H9 (cell line): ENCODE results near the gene NPFF. TPM values are rescaled to one million over a fixed set of nuclear protein-coding genes. Genes with fewer than 3 reads are reported as not detected.

Experiments used
- DNase-seq: peaks from one replicate; pipeline ENCODE4 v3.0.0-alpha.2; 2017
- H2AFZ ChIP-seq: one replicate; pipeline ENCODE4 v1.6.1; 2013; ENCODE audit warnings: mild to moderate bottlenecking, low read length, control low read depth, moderate library complexity
- H2AK5ac ChIP-seq: 2 replicates; pipeline ENCODE4 v1.6.1; 2013; ENCODE audit warnings: low read length, control low read depth, mixed read lengths; ENCODE audit not compliant: insufficient read length
- H2BK120ac ChIP-seq: one replicate; pipeline ENCODE4 v1.6.1; 2013; ENCODE audit warnings: low read depth, mild to moderate bottlenecking, low read length, control low read depth, inconsistent platforms; ENCODE audit not compliant: poor library complexity, severe bottlenecking
- H2BK12ac ChIP-seq: 2 replicates; pipeline ENCODE4 v1.6.1; 2013; ENCODE audit warnings: low read length, control low read depth, mixed read lengths, low read depth; ENCODE audit not compliant: insufficient read length
- H2BK15ac ChIP-seq: 2 replicates; pipeline ENCODE4 v1.6.1; 2013; ENCODE audit warnings: low read depth, low read length, control low read depth
- H2BK20ac ChIP-seq: one replicate; pipeline ENCODE4 v1.6.1; 2013; ENCODE audit warnings: low read depth, mild to moderate bottlenecking, low read length, control low read depth, inconsistent platforms; ENCODE audit not compliant: poor library complexity, severe bottlenecking
- H2BK5ac ChIP-seq: 2 replicates; pipeline ENCODE4 v1.6.1; 2013; ENCODE audit warnings: low read length, control low read depth, mixed read lengths; ENCODE audit not compliant: insufficient read length
- H3K14ac ChIP-seq: 2 replicates; pipeline ENCODE4 v1.6.1; 2013; ENCODE audit warnings: low read length, control low read depth; ENCODE audit not compliant: insufficient read depth
- H3K18ac ChIP-seq: 2 replicates; pipeline ENCODE4 v1.6.1; 2013; ENCODE audit warnings: low read depth, mild to moderate bottlenecking, mixed read lengths, low read length, control low read depth; ENCODE audit not compliant: insufficient read length
- H3K23ac ChIP-seq: 2 replicates; pipeline ENCODE4 v1.6.1; 2013; ENCODE audit warnings: low read length, control low read depth, mixed read lengths, low read depth; ENCODE audit not compliant: insufficient read length
- H3K23me2 ChIP-seq: 2 replicates; pipeline ENCODE4 v1.6.1; 2013; ENCODE audit warnings: low read depth, mild to moderate bottlenecking, mixed read lengths, low read length, control low read depth; ENCODE audit not compliant: insufficient read length, poor library complexity, severe bottlenecking
- H3K27ac ChIP-seq: 2 replicates; pipeline ENCODE4 v1.5.1; 2013; ENCODE audit warnings: low read length, control low read depth, mixed read lengths, low read depth; ENCODE audit not compliant: insufficient read length
- H3K27me3 ChIP-seq: 2 replicates; pipeline ENCODE4 v1.6.1; 2013; ENCODE audit warnings: low read length, control low read depth, inconsistent platforms; ENCODE audit not compliant: insufficient read depth
- H3K4ac ChIP-seq: 2 replicates; pipeline ENCODE4 v1.6.1; 2013; ENCODE audit warnings: low read depth, mild to moderate bottlenecking, control low read depth, inconsistent platforms, low read length, moderate library complexity
- H3K4me1 ChIP-seq: 2 replicates; pipeline ENCODE4 v1.6.1; 2013; ENCODE audit warnings: low read length, control low read depth, inconsistent platforms; ENCODE audit not compliant: insufficient read depth
- H3K4me2 ChIP-seq: 2 replicates; pipeline ENCODE4 v1.6.1; 2013; ENCODE audit warnings: low read length, control low read depth, mixed read lengths; ENCODE audit not compliant: insufficient read length, insufficient read depth
- H3K56ac ChIP-seq: 2 replicates; pipeline ENCODE4 v1.6.1; 2013; ENCODE audit warnings: low read depth, mild to moderate bottlenecking, mixed read lengths, low read length, control low read depth; ENCODE audit not compliant: insufficient read length
- H3K79me1 ChIP-seq: 2 replicates; pipeline ENCODE4 v1.6.1; 2013; ENCODE audit warnings: low read depth, mild to moderate bottlenecking, moderate library complexity, low read length, control low read depth, inconsistent platforms; ENCODE audit not compliant: insufficient read depth, poor library complexity, severe bottlenecking
- H3K79me2 ChIP-seq: 2 replicates; pipeline ENCODE4 v1.6.1; 2013; ENCODE audit warnings: low read length, control low read depth, inconsistent platforms; ENCODE audit not compliant: insufficient read depth
- H3K9ac ChIP-seq: 2 replicates; pipeline ENCODE4 v1.6.1; 2013; ENCODE audit warnings: low read length, control low read depth, mixed read lengths; ENCODE audit not compliant: insufficient read length; ENCODE audit errors: extremely low read depth
- H3K9me3 ChIP-seq: one replicate; pipeline ENCODE4 v1.6.1; 2013; ENCODE audit warnings: low read depth, low read length, inconsistent platforms; ENCODE audit not compliant: control insufficient read depth
- H3T11ph ChIP-seq: one replicate; pipeline ENCODE4 v1.6.1; 2013; ENCODE audit warnings: mild to moderate bottlenecking, low read length, control low read depth, inconsistent platforms
- H4K20me1 ChIP-seq: one replicate; pipeline ENCODE4 v1.6.1; 2013; ENCODE audit not compliant: control insufficient read depth, insufficient read length, insufficient read depth
- H4K5ac ChIP-seq: 2 replicates; pipeline ENCODE4 v1.6.1; 2013; ENCODE audit warnings: low read depth, mild to moderate bottlenecking, mixed read lengths, low read length, control low read depth; ENCODE audit not compliant: insufficient read length
- H4K8ac ChIP-seq: replicated peaks from 2 replicates; pipeline ENCODE4 v1.6.1; 2013; ENCODE audit warnings: low read length, control low read depth, mixed read lengths, low read depth; ENCODE audit not compliant: insufficient read length
- H4K91ac ChIP-seq: 2 replicates; pipeline ENCODE4 v1.6.1; 2013; ENCODE audit warnings: low read depth, mild to moderate bottlenecking, moderate library complexity, mixed read lengths, low read length, control low read depth; ENCODE audit not compliant: insufficient read length
- H3K27ac Mint-ChIP-seq, 3 experiments: 2 replicates in 2 of 3; 3 replicates in 1 of 3; pipeline ENCODE4 v1.8.0; 2020 to 2021; ENCODE audit warnings: mixed read lengths in 3 of 3, mild to moderate bottlenecking in 1 of 3, moderate library complexity in 1 of 3
- H3K27me3 Mint-ChIP-seq: 2 replicates; pipeline ENCODE4 v1.8.0; 2021; ENCODE audit warnings: low read depth, mild to moderate bottlenecking, moderate library complexity, mixed read lengths
- H3K36me3 Mint-ChIP-seq, 3 experiments: 2 replicates in 2 of 3; 3 replicates in 1 of 3; pipeline ENCODE4 v1.8.0; 2020 to 2021; ENCODE audit warnings: low read depth in 3 of 3, mixed read lengths in 3 of 3; ENCODE audit not compliant: insufficient read depth in 1 of 3
- H3K4me1 Mint-ChIP-seq, 2 experiments: 2 replicates each; pipeline ENCODE4 v1.8.0; 2020; ENCODE audit warnings: mixed read lengths in 2 of 2
- H3K4me3 Mint-ChIP-seq, 2 experiments: 2 replicates in 1 of 2; 3 replicates in 1 of 2; pipeline ENCODE4 v1.8.0; 2020 to 2021; ENCODE audit warnings: mild to moderate bottlenecking in 2 of 2, mixed read lengths in 2 of 2, moderate library complexity in 1 of 2
- H3K9me3 Mint-ChIP-seq, 2 experiments: 2 replicates in 1 of 2; 3 replicates in 1 of 2; pipeline ENCODE4 v1.8.0; 2020; ENCODE audit warnings: mild to moderate bottlenecking in 2 of 2, mixed read lengths in 2 of 2, moderate library complexity in 1 of 2
- WGBS: extraction: QIAGEN DNeasy Blood & Tissue Kit; methylation state at CpG from one replicate; pipeline ENCODE4 v1.1.7; 2013; ENCODE audit warnings: missing lambda C conversion rate, low lambda C conversion rate, mixed read lengths; ENCODE audit not compliant: insufficient read length; ENCODE audit errors: extremely low coverage; 5-methylcytosine and 5-hydroxymethylcytosine counted together
- total RNA-seq: library from RNA; stranded (reverse); gene quantifications from 2 replicates; pipeline ENCODE4 v1.2.1, GENCODE V29; 2021
- TF ChIP-seq, protein P1 (sequence below): fragments of 200-600 bp; sonication (generic); conservative IDR thresholded peaks from 3 replicates; pipeline ENCODE4 v1.8.0; 2021; ENCODE audit warnings: antibody characterized with exemption, mild to moderate bottlenecking

NPFF gene
- total RNA-seq, 1 experiment from 2014 or later, result not detected

DNA sequence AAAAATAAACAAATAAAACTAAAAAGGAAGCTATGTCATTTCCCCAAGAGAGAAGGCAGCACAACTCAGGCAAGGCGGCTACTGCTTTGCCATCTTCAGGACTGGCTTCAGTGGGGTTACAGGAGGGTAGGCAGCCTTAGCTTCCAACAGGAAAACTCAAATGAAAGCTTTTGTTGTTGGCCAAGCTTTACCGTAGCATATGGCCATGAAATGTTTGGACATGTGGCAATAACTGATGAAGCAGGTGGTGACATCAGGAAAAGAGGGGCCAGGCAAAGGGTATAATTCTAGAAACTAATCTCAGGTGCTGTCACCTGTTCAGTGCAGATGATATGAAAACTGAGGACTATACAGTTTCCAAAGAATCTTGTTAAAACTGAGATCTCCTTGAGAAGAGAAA is 22.8 kb upstream of the NPFF start:
- Mint-ChIP-seq H3K27ac (no peak overlapping the region), H3K9me3 (no peaks in the 10 kb centered on the region), H3K36me3 (peaks cover 12 to 39% (median 33%) of the 10 kb centered on the region in 3 experiments; a peak in 6 of 7 replicates), H3K4me3 (no peak overlapping the region), H3K27me3 (no peaks in the 10 kb centered on the region), H3K4me1 (no peaks in the 10 kb centered on the region)
- no peaks in the 10 kb centered on the region for H3K23me2 ChIP-seq
- no peak overlapping the region for H2BK20ac ChIP-seq
- H3K23ac ChIP-seq, result no peak overlapping the region
- no peak overlapping the region for H2BK120ac ChIP-seq
- no peak for DNase-seq
- no peaks in the 10 kb centered on the region for H3K27me3 ChIP-seq
- no peaks in the 10 kb centered on the region for H4K20me1 ChIP-seq
- H3K79me1 ChIP-seq, result no peaks in the 10 kb centered on the region
- no peaks in the 10 kb centered on the region for H3K79me2 ChIP-seq
- no peak overlapping the region for H3K4ac ChIP-seq
- TF ChIP-seq, protein P1, sequence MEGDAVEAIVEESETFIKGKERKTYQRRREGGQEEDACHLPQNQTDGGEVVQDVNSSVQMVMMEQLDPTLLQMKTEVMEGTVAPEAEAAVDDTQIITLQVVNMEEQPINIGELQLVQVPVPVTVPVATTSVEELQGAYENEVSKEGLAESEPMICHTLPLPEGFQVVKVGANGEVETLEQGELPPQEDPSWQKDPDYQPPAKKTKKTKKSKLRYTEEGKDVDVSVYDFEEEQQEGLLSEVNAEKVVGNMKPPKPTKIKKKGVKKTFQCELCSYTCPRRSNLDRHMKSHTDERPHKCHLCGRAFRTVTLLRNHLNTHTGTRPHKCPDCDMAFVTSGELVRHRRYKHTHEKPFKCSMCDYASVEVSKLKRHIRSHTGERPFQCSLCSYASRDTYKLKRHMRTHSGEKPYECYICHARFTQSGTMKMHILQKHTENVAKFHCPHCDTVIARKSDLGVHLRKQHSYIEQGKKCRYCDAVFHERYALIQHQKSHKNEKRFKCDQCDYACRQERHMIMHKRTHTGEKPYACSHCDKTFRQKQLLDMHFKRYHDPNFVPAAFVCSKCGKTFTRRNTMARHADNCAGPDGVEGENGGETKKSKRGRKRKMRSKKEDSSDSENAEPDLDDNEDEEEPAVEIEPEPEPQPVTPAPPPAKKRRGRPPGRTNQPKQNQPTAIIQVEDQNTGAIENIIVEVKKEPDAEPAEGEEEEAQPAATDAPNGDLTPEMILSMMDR, result no peak
- H3K9me3 ChIP-seq, result no peaks in the 10 kb centered on the region
- no peak overlapping the region for H3K56ac ChIP-seq
- H3K4me1 ChIP-seq, result no peaks in the 10 kb centered on the region
- no peak overlapping the region for H3K9ac ChIP-seq
- no peak overlapping the region for H3K14ac ChIP-seq
- no peak overlapping the region for H2BK15ac ChIP-seq
- H3K18ac ChIP-seq, result no peak overlapping the region
- H2BK12ac ChIP-seq, result no peak overlapping the region
- no peak overlapping the region for H2AK5ac ChIP-seq
- WGBS, result no CpG with 5 or more reads among the region's 2 CpGs
- H4K5ac ChIP-seq, result no peak overlapping the region
- no peak overlapping the region for H2BK5ac ChIP-seq
- no peak overlapping the region for H3K4me2 ChIP-seq
- H4K8ac ChIP-seq, result no peak overlapping the region
- no peak overlapping the region for H3T11ph ChIP-seq
- H3K27ac ChIP-seq, result no peak overlapping the region
- H4K91ac ChIP-seq, result no peak overlapping the region
- H2AFZ ChIP-seq, result no peak overlapping the region
